Measurements from ENCODE around the gene HBG1. TPM values are rescaled to one million over a fixed set of nuclear protein-coding genes. Genes with fewer than 3 reads are reported as not detected.

HBG1 gene
- total and polyA plus RNA-seq, 2 donors (not counting 1 experiment from before 2014, with no cell fraction given): not detected

DNA sequence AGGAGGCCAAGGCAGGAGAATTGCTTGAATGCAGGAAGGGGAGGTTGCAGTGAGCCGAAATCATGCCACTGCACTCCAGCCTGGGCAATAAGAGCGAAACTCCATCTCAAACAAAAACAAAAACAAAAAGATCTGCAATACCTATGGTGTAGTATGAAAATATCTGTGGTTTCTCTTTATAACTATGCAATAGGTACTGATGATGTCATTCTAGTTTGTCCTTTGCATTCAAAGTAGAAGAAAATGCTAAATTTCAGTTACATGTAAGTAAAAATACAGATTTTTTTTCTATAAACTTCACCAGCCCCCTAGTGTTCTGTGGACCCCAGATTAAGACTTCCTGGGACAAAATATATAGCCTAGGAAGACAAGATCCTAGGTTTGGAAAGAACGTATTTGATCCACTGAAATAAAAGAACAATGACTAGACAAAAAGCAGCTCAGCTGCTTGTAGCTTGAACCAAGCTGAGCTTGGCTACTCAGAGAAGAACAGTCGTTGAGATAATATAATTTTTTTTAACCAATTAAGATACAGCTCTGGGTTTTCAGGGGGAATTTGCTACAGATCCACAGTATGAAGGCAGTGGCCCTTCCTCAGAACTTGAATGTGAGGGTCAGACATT, 22.8 kb upstream of the HBG1 start:
- H3K9ac ChIP-seq (ENCODE audit: low read length): no peak overlapping the region
- H3K79me2 ChIP-seq (ENCODE audit: control insufficient read depth, insufficient read depth, low read length): no peaks in the 10 kb centered on the region
- WGBS (ENCODE audit: insufficient coverage): 100% methylated on average over 1 of the region's 4 CpGs
- H3K4me1 Mint-ChIP-seq: no peaks in the 10 kb centered on the region
- no peak for TF ChIP-seq EZH2 (IDR thresholded peaks at IDR 0.05; ENCODE audit: borderline replicate concordance, insufficient read depth, low read depth, low read length, poor library complexity, severe bottlenecking)
- TF ChIP-seq, protein P1, sequence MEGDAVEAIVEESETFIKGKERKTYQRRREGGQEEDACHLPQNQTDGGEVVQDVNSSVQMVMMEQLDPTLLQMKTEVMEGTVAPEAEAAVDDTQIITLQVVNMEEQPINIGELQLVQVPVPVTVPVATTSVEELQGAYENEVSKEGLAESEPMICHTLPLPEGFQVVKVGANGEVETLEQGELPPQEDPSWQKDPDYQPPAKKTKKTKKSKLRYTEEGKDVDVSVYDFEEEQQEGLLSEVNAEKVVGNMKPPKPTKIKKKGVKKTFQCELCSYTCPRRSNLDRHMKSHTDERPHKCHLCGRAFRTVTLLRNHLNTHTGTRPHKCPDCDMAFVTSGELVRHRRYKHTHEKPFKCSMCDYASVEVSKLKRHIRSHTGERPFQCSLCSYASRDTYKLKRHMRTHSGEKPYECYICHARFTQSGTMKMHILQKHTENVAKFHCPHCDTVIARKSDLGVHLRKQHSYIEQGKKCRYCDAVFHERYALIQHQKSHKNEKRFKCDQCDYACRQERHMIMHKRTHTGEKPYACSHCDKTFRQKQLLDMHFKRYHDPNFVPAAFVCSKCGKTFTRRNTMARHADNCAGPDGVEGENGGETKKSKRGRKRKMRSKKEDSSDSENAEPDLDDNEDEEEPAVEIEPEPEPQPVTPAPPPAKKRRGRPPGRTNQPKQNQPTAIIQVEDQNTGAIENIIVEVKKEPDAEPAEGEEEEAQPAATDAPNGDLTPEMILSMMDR (IDR thresholded peaks at IDR 0.05): no peak
- H3K36me3 ChIP-seq (replicated peaks in 1 of 2; ENCODE audit: control extremely low read depth in 1 of 2, control insufficient read depth in 1 of 2, extremely low read depth in 1 of 2, insufficient read depth in 2 of 2, low read length in 1 of 2): no peaks in the 10 kb centered on the region
- H3K4me3 Mint-ChIP-seq: no peak overlapping the region
- H2AFZ ChIP-seq (ENCODE audit: insufficient read depth, low read depth, low read length, poor library complexity, severe bottlenecking): no peak overlapping the region
- H3K4me1 ChIP-seq (ENCODE audit: control insufficient read depth in 2 of 2, insufficient read depth in 2 of 2, low read length in 2 of 2): no peaks in the 10 kb centered on the region
- H3K27me3 ChIP-seq (replicated peaks in 1 of 4; ENCODE audit: control extremely low read depth in 1 of 4, control insufficient read depth in 3 of 4, insufficient read depth in 4 of 4, low read length in 3 of 4): peaks cover 0 to 2% (median 0%) of the 10 kb centered on the region in 4 experiments
- no peak overlapping the region for H3K4me3 ChIP-seq (ENCODE audit: control extremely low read depth in 1 of 5, extremely low read depth in 1 of 5, insufficient read depth in 1 of 5, low read depth in 2 of 5, low read length in 4 of 5)
- ChIA-PET POLR2A (no interaction called here), CTCF (no interaction called here)
- no peaks in the 10 kb centered on the region for H3K9me3 ChIP-seq (ENCODE audit: control extremely low read depth in 1 of 3, control insufficient read depth in 2 of 3, insufficient read depth in 1 of 3, low read length in 2 of 3)
- no peak overlapping the region for H3K4me2 ChIP-seq (replicated peaks; ENCODE audit: low read depth, low read length, poor library complexity, severe bottlenecking)
- no peaks in the 10 kb centered on the region for H3K9me3 Mint-ChIP-seq (ENCODE audit: insufficient read depth)
- DNase-seq: no peak
- intact Hi-C loops (cut with micrococcal nuclease): no loop called here
- H3K27me3 Mint-ChIP-seq: no peaks in the 10 kb centered on the region
- H3K27ac ChIP-seq (ENCODE audit: low read length in 2 of 2): no peak overlapping the region
- no peak for ATAC-seq (ENCODE audit: low read depth)
- H4K20me1 ChIP-seq (ENCODE audit: control insufficient read depth, insufficient read depth, low read length, poor library complexity, severe bottlenecking): no peaks in the 10 kb centered on the region
- no peak overlapping the region for H3K27ac Mint-ChIP-seq

DNA sequence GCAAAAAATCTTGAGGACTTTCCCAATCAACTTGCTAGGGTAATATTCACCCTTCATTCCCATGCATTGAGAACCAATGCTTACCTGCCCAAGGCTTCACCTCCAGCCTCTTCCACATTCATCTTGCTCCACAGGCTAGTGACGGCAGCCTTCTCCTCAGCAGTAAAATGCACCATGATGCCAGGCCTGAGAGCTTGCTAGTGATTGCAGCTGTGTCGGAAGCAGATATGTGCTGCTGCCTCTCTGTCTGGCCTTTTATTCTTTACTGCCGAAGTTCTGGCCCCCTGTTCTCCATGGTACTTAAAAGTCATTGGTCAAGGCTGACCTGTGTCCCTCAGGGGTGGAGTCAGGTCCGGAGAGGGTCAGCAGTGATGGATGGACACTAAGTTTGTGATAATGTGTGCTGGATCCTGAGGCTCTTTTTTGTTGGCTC, 20.1 kb upstream of the HBG1 start, which contains the start of gene HBE1:
HBE1 (minus strand) TSS at position 231 of the 433 bp plus-strand sequence; CDS start at position 176, 55 bp downstream.
- DNase-seq (no peak), ATAC-seq (ENCODE audit: low read depth) (no peak)
- no peak within 1 kb of the TSS for H3K4me3 ChIP-seq (ENCODE audit: control extremely low read depth in 1 of 5, extremely low read depth in 1 of 5, insufficient read depth in 1 of 5, low read depth in 2 of 5, low read length in 4 of 5)
- no peaks in the 10 kb centered on the region for H3K4me1 ChIP-seq (ENCODE audit: control insufficient read depth in 2 of 2, insufficient read depth in 2 of 2, low read length in 2 of 2)
- Mint-ChIP-seq H3K4me1 (no peaks in the 10 kb centered on the region), H3K4me3 (no peak within 1 kb of the TSS), H3K27ac (no peak within 1 kb of the TSS), H3K27me3 (no peaks in the 10 kb centered on the region), H3K9me3 (ENCODE audit: insufficient read depth) (no peaks in the 10 kb centered on the region)
- no peaks in the 10 kb centered on the region for H3K36me3 ChIP-seq (replicated peaks in 1 of 2; ENCODE audit: control extremely low read depth in 1 of 2, control insufficient read depth in 1 of 2, extremely low read depth in 1 of 2, insufficient read depth in 2 of 2, low read length in 1 of 2)
- intact Hi-C loops (cut with micrococcal nuclease): no loop called here
- H3K4me2 ChIP-seq (replicated peaks; ENCODE audit: low read depth, low read length, poor library complexity, severe bottlenecking): no peak within 1 kb of the TSS
- no peaks in the 10 kb centered on the region for H4K20me1 ChIP-seq (ENCODE audit: control insufficient read depth, insufficient read depth, low read length, poor library complexity, severe bottlenecking)
- no peaks in the 10 kb centered on the region for H3K9me3 ChIP-seq (ENCODE audit: control extremely low read depth in 1 of 3, control insufficient read depth in 2 of 3, insufficient read depth in 1 of 3, low read length in 2 of 3)
- H3K27me3 ChIP-seq (replicated peaks in 1 of 4; ENCODE audit: control extremely low read depth in 1 of 4, control insufficient read depth in 3 of 4, insufficient read depth in 4 of 4, low read length in 3 of 4): peaks cover 0 to 2% (median 0%) of the 10 kb centered on the region in 4 experiments
- no peak within 1 kb of the TSS for H2AFZ ChIP-seq (ENCODE audit: insufficient read depth, low read depth, low read length, poor library complexity, severe bottlenecking)
- H3K9ac ChIP-seq (ENCODE audit: low read length): no peak within 1 kb of the TSS
- ChIA-PET POLR2A (no interaction called here), CTCF (no interaction called here)
- TF ChIP-seq, protein P1 (IDR thresholded peaks at IDR 0.05): no peak
- TF ChIP-seq EZH2 (IDR thresholded peaks at IDR 0.05; ENCODE audit: borderline replicate concordance, insufficient read depth, low read depth, low read length, poor library complexity, severe bottlenecking): no peak
- no peak within 1 kb of the TSS for H3K27ac ChIP-seq (ENCODE audit: low read length in 2 of 2)
- no peaks in the 10 kb centered on the region for H3K79me2 ChIP-seq (ENCODE audit: control insufficient read depth, insufficient read depth, low read length)
- 100% methylated on average over 3 of the region's 4 CpGs for WGBS (ENCODE audit: insufficient coverage)
